Upper lobe of right lung (tissue), 1 donor: Measurements from ENCODE around the gene PROM2. TPM values are rescaled to one million over a fixed set of nuclear protein-coding genes. Genes with fewer than 3 reads are reported as not detected.

ENCODE experiments used
- ATAC-seq: fragments of 200-7000 bp; cut with Tn5 transposase; one replicate; pipeline ENCODE4 v1.9.1; 2020; ENCODE audit warnings: mild to moderate bottlenecking, moderate library complexity
- DNase-seq: peaks from one replicate; pipeline ENCODE4 v3.0.0-alpha.2; 2020
- H3K27ac ChIP-seq: fragments of 200-600 bp; one replicate; pipeline ENCODE4 v1.8.0; 2022
- H3K27me3 ChIP-seq: fragments of 200-600 bp; one replicate; pipeline ENCODE4 v1.8.0; 2022; ENCODE audit warnings: mild to moderate bottlenecking
- H3K36me3 ChIP-seq: fragments of 200-600 bp; one replicate; pipeline ENCODE4 v1.8.0; 2022
- H3K4me1 ChIP-seq: fragments of 200-600 bp; one replicate; pipeline ENCODE4 v1.8.0; 2022
- H3K4me3 ChIP-seq: fragments of 200-600 bp; one replicate; pipeline ENCODE4 v1.8.0; 2022; ENCODE audit warnings: mild to moderate bottlenecking
- H3K9me3 ChIP-seq: fragments of 200-600 bp; one replicate; pipeline ENCODE4 v1.8.0; 2022
- CTCF ChIP-seq: fragments of 200-600 bp; IDR thresholded peaks from one replicate; pipeline ENCODE4 v1.8.0; 2022; ENCODE audit warnings: antibody characterized with exemption
- intact Hi-C: fragments of 100-400 bp; cut with DNase I; formaldehyde crosslinking; loops from one replicate; pipeline ENCODE4 v1.11.0; 2022
- total RNA-seq: library from RNA; stranded (reverse); fragmentation: NEBNext Ultra II Directional; extraction: Animal tissue kit (Norgen Biotek cat#: 25700); gene quantifications from one replicate; pipeline ENCODE4 v1.2.1, GENCODE V29; 2021
- donor health status: DM: no; HTN: yes; CAD: no; lungs with severe emphysema.

The PROM2 gene
- total RNA-seq, 1 donor from 2014 or later = 6.0 TPM

GRCh38 chr2:95296011-95296410 lies 21.8 kb downstream of the PROM2 start:
- DNase-seq (no peak), ATAC-seq (no peak)
- Histone ChIP-seq H3K4me1 (no peaks in the 10 kb centered on the region), H3K9me3 (peaks cover 7% of the 10 kb centered on the region), H3K36me3 (no peaks in the 10 kb centered on the region), H3K4me3 (no peak overlapping the region), H3K27ac (no peak overlapping the region), H3K27me3 (peaks cover 7% of the 10 kb centered on the region)
- intact Hi-C loops = no loop called here
- no peak for TF ChIP-seq CTCF

GRCh38 chr2:95296880-95297487 lies 22.7 kb downstream of the PROM2 start, which contains the start of gene KCNIP3:
Gene KCNIP3 (plus strand): TSS chr2:95297347. CDS start chr2:95297439, 92 bp downstream.
- H3K27ac ChIP-seq = no peak within 1 kb of the TSS
- H3K4me1 ChIP-seq = no peaks in the 10 kb centered on the region
- intact Hi-C loops = no loop called here
- DNase-seq = no peak
- H3K27me3 ChIP-seq = peaks cover 7% of the 10 kb centered on the region
- H3K4me3 ChIP-seq = no peak within 1 kb of the TSS
- no peaks in the 10 kb centered on the region for H3K9me3 ChIP-seq
- no peaks in the 10 kb centered on the region for H3K36me3 ChIP-seq
- ATAC-seq = no peak
- TF ChIP-seq CTCF = no peak

- Histone ChIP-seq H3K27me3 (peaks cover 7% of the 10 kb centered on the region), H3K27ac (no peak overlapping the region), H3K4me3 (no peak overlapping the region), H3K36me3 (no peaks in the 10 kb centered on the region), H3K4me1 (no peaks in the 10 kb centered on the region), H3K9me3 (no peaks in the 10 kb centered on the region)
- no peak for TF ChIP-seq CTCF
- DNase-seq (no peak), ATAC-seq (no peak)
- intact Hi-C loops = no loop called here
These were observed 23.6 kb downstream of the PROM2 start for GRCh38 chr2:95297639-95298395.

- Histone ChIP-seq H3K27ac (no peak overlapping the region), H3K9me3 (no peaks in the 10 kb centered on the region), H3K4me1 (no peaks in the 10 kb centered on the region), H3K27me3 (peaks cover 7% of the 10 kb centered on the region), H3K36me3 (no peaks in the 10 kb centered on the region), H3K4me3 (no peak overlapping the region)
- TF ChIP-seq CTCF = no peak
- intact Hi-C loops = no loop called here
- DNase-seq (no peak), ATAC-seq (no peak)
These were observed 24.4 kb downstream of the PROM2 start for GRCh38 chr2:95298486-95299111.

GRCh38 chr2:95299961-95300360 lies 25.7 kb downstream of the PROM2 start:
- Histone ChIP-seq H3K9me3 (no peaks in the 10 kb centered on the region), H3K27ac (no peak overlapping the region), H3K4me3 (no peak overlapping the region), H3K4me1 (no peaks in the 10 kb centered on the region), H3K36me3 (no peaks in the 10 kb centered on the region), H3K27me3 (peaks cover 7% of the 10 kb centered on the region)
- intact Hi-C loops = no loop called here
- ATAC-seq (no peak), DNase-seq (no peak)
- TF ChIP-seq CTCF = no peak
